Activated B cell treated with CpG ODN at 0.5 μM for 24 hours (primary cell): Measurements from ENCODE around the gene GPR87. TPM values are rescaled to one million over a fixed set of nuclear protein-coding genes. Genes with fewer than 3 reads are reported as not detected.

Experiments
- ATAC-seq: fragments of 200-7000 bp; cut with Tn5 transposase; one replicate; pipeline ENCODE4 v1.10.0; 2021; ENCODE audit warnings: low read depth, mild to moderate bottlenecking, moderate library complexity
- CTCF ChIA-PET: fragments of 350-600 bp; sonication (Branson Sonifier 250); formaldehyde crosslinking; loops from one replicate; lab custom pipeline; 2021; ENCODE audit warnings: antibody characterized with exemption; lab: Charles Lee
- POLR2A ChIA-PET: fragments of 350-600 bp; sonication (Branson Sonifier 250); formaldehyde crosslinking; loops from one replicate; lab custom pipeline; 2021; ENCODE audit warnings: antibody characterized with exemption; lab: Charles Lee
- DNase-seq: peaks from one replicate; pipeline ENCODE4 v3.0.0; 2022
- H3K27ac Mint-ChIP-seq: one replicate; pipeline ENCODE4 v1.8.0; 2020; ENCODE audit warnings: mixed read lengths
- H3K27me3 Mint-ChIP-seq: one replicate; pipeline ENCODE4 v1.8.0; 2021; ENCODE audit warnings: mixed read lengths
- H3K36me3 Mint-ChIP-seq: one replicate; pipeline ENCODE4 v1.8.0; 2021; ENCODE audit warnings: low read depth, mixed read lengths
- H3K4me1 Mint-ChIP-seq: one replicate; pipeline ENCODE4 v1.8.0; 2021; ENCODE audit warnings: mixed read lengths
- H3K4me3 Mint-ChIP-seq: one replicate; pipeline ENCODE4 v1.8.0; 2020; ENCODE audit warnings: mild to moderate bottlenecking, mixed read lengths
- H3K9me3 Mint-ChIP-seq: one replicate; pipeline ENCODE4 v1.8.0; 2020; ENCODE audit warnings: mixed read lengths
- CTCF ChIP-seq: fragments of 200-600 bp; IDR thresholded peaks from one replicate; pipeline ENCODE4 v1.8.0; 2022; ENCODE audit warnings: antibody characterized with exemption, mild to moderate bottlenecking
- intact Hi-C: fragments of 100-400 bp; cut with micrococcal nuclease; formaldehyde crosslinking; loops from one replicate; pipeline ENCODE4 v1.15.1; 2024
- total RNA-seq: library from RNA; stranded (reverse); gene quantifications from 2 replicates; pipeline ENCODE4 v1.2.3, GENCODE V29; 2022

The GPR87 gene
- total RNA-seq, 1 donor from 2014 or later: not detected

- Mint-ChIP-seq H3K9me3 (no peaks in the 10 kb centered on the region), H3K27ac (no peak overlapping the region), H3K36me3 (no peaks in the 10 kb centered on the region), H3K27me3 (no peaks in the 10 kb centered on the region), H3K4me3 (no peak overlapping the region), H3K4me1 (peaks cover 24% of the 10 kb centered on the region)
- ChIA-PET CTCF (no interaction called here), POLR2A (no interaction called here)
- DNase-seq: no peak
- intact Hi-C loops: no loop called here
- no peak for ATAC-seq
- no peak for TF ChIP-seq CTCF
Observed at GRCh38 chr3:151331696-151332095, 15.1 kb upstream of the GPR87 start.

- Mint-ChIP-seq H3K27ac (no peak overlapping the region), H3K36me3 (no peaks in the 10 kb centered on the region), H3K27me3 (no peaks in the 10 kb centered on the region), H3K4me3 (no peak overlapping the region), H3K4me1 (peaks cover 29% of the 10 kb centered on the region), H3K9me3 (no peaks in the 10 kb centered on the region)
- DNase-seq (no peak), ATAC-seq (no peak)
- no peak for TF ChIP-seq CTCF
- ChIA-PET POLR2A (no interaction called here), CTCF (no interaction called here)
- intact Hi-C loops: no loop called here
Observed at GRCh38 chr3:151330899-151331298, 14.3 kb upstream of the GPR87 start.

GRCh38 chr3:151330379-151330778 is 13.8 kb upstream of the GPR87 start:
- TF ChIP-seq CTCF: no peak
- CTCF ChIA-PET: no interaction called here
- DNase-seq: no peak
- Mint-ChIP-seq H3K4me3 (no peak overlapping the region), H3K4me1 (peaks cover 33% of the 10 kb centered on the region), H3K27ac (no peak overlapping the region), H3K27me3 (no peaks in the 10 kb centered on the region), H3K36me3 (no peaks in the 10 kb centered on the region), H3K9me3 (no peaks in the 10 kb centered on the region)
- POLR2A ChIA-PET: no interaction called here
- intact Hi-C loops: no loop called here
- ATAC-seq: no peak

- Mint-ChIP-seq H3K4me3 (peak within 1 kb of the TSS; percentile 82), H3K27me3 (no peaks in the 10 kb centered on the region), H3K9me3 (no peaks in the 10 kb centered on the region), H3K4me1 (peaks cover 33% of the 10 kb centered on the region), H3K27ac (peak within 1 kb of the TSS; percentile 90), H3K36me3 (no peaks in the 10 kb centered on the region)
- CTCF ChIA-PET: interaction anchor here (1.3 to 1.8 kb wide), 2 partner anchors 22 to 50 kb away, joined by 5 read pairs; no protein-coding TSS in a partner anchor
- POLR2A ChIA-PET: no interaction called here
- intact Hi-C loops: loop anchor here (2.0 kb wide), 2 partner anchors 53 to 161 kb away; no protein-coding TSS in a partner anchor
- TF ChIP-seq CTCF: no peak
- DNase-seq: no peak
- ATAC-seq: no peak
Observed at GRCh38 chr3:151329363-151329762, 12.7 kb upstream of the GPR87 start, which contains the start of gene P2RY13. P2RY13 (minus strand) TSS chr3:151329549; CDS start chr3:151329528, 21 bp downstream.

GRCh38 chr3:151328298-151328995 is 11.8 kb upstream of the GPR87 start:
- peak overlapping the region; percentile 90 for H3K27ac Mint-ChIP-seq
- peak; percentile 17 for DNase-seq
- no peaks in the 10 kb centered on the region for H3K27me3 Mint-ChIP-seq

More at GRCh38 chr3:151328298-151328995, 11.8 kb upstream of the GPR87 start:
- ATAC-seq: peak; percentile 71
- TF ChIP-seq CTCF: no peak
- POLR2A ChIA-PET: interaction anchor here (0.7 kb wide), 2 partner anchors 20 to 42 kb away, joined by 3 to 6 read pairs; no protein-coding TSS in a partner anchor
- Mint-ChIP-seq H3K4me1 (peaks cover 33% of the 10 kb centered on the region), H3K9me3 (no peaks in the 10 kb centered on the region), H3K36me3 (no peaks in the 10 kb centered on the region), H3K4me3 (peak overlapping the region; percentile 82)
- intact Hi-C loops: loop anchor here (1.0 to 2.0 kb wide), 3 partner anchors 54 to 160 kb away; no protein-coding TSS in a partner anchor
- CTCF ChIA-PET: interaction anchor here (0.5 to 1.8 kb wide), 11 partner anchors 11 to 191 kb away, joined by 3 to 5 read pairs (median 4); no protein-coding TSS in a partner anchor
